K562 (cell line): Measurements from ENCODE around the gene CSF1. TPM values are rescaled to one million over a fixed set of nuclear protein-coding genes. Genes with fewer than 3 reads are reported as not detected.

Experiments
- ATAC-seq: fragments of 200-7000 bp; cut with Tn5 transposase; 3 replicates; pipeline ENCODE4 v1.9.1; 2020; ENCODE audit warnings: moderate library complexity
- BruUV-seq: library from RNA; stranded (reverse); fragments of 400-500 nt; replicated peaks from 2 replicates; lab custom pipeline; 2021; lab: Mats Ljungman, UMichigan
- CTCF ChIA-PET: fragments of 300-600 bp; formaldehyde crosslinking; extraction: SDS; loops from one replicate; lab custom pipeline; 2021; ENCODE audit warnings: low intra/inter-chr PET ratio; lab: Yijun Ruan, JAX
- POLR2A ChIA-PET: fragments of 300-600, 350-650 bp; sonication (Branson Sonifier 250); formaldehyde crosslinking; extraction: SDS; loops from one replicate; lab custom pipeline; 2021; ENCODE audit warnings: antibody characterized with exemption, inconsistent platforms; lab: Yijun Ruan, JAX
- DNase-seq, 4 experiments: peaks; one replicate each; pipeline versions ENCODE4 v3.0.0 to v3.0.0-alpha.2; 2011 to 2018; ENCODE audit warnings: low spot score in 3 of 4, mixed read lengths in 3 of 4; ENCODE audit errors: extremely low read depth in 1 of 4
- FAIRE-seq: peaks from 2 replicates; lab custom pipeline; 2011; peaks lifted over from hg19 to GRCh38; lab: Jason Lieb, UNC
- H2AFZ ChIP-seq: 2 replicates; pipeline ENCODE4 v1.6.0; 2011; ENCODE audit warnings: low read depth, low read length, control low read depth, inconsistent platforms
- H3K27ac ChIP-seq: fragments of 200-600 bp; 3 replicates; pipeline ENCODE4 v1.8.0; 2011; ENCODE audit warnings: low read depth, mild to moderate bottlenecking, control low read depth, inconsistent platforms, low read length, moderate library complexity, mixed read lengths; ENCODE audit errors: extremely low read depth
- H3K27me3 ChIP-seq, 2 experiments: fragments of 300-600 bp in 1 of 2; 2 replicates in 1 of 2; 3 replicates in 1 of 2; pipeline versions ENCODE4 v1.6.0 to v1.8.0; 2011; ENCODE audit warnings: inconsistent platforms in 2 of 2, low read length in 2 of 2, mild to moderate bottlenecking in 1 of 2, mixed read lengths in 1 of 2, moderate library complexity in 1 of 2; ENCODE audit not compliant: control insufficient read depth in 2 of 2, insufficient read depth in 2 of 2
- H3K36me3 ChIP-seq: fragments of 300-600 bp; 3 replicates; pipeline ENCODE4 v1.8.0; 2011; ENCODE audit warnings: mild to moderate bottlenecking, low read length, inconsistent platforms; ENCODE audit not compliant: control insufficient read depth, insufficient read depth
- H3K4me1 ChIP-seq, 2 experiments: fragments of 200-600 bp in 1 of 2; replicated peaks in 1 of 2; 2 replicates in 1 of 2; 3 replicates in 1 of 2; pipeline versions ENCODE4 v1.5.1 to v1.8.0; 2011; ENCODE audit warnings: inconsistent platforms in 2 of 2, low read length in 2 of 2, mild to moderate bottlenecking in 1 of 2, mixed read lengths in 1 of 2, moderate library complexity in 1 of 2; ENCODE audit not compliant: control insufficient read depth in 2 of 2, insufficient read depth in 2 of 2
- H3K4me2 ChIP-seq: 2 replicates; pipeline ENCODE4 v1.6.1; 2011; ENCODE audit warnings: low read length, control low read depth, inconsistent platforms, mixed read lengths; ENCODE audit not compliant: insufficient read depth
- H3K4me3 ChIP-seq: fragments of 200-600 bp; sonication (generic), shearing (Covaris generic); 2 replicates; pipeline ENCODE4 v1.5.1; 2016; ENCODE audit warnings: control low read depth, inconsistent platforms
- H3K79me2 ChIP-seq: fragments of 200-600 bp; 3 replicates; pipeline ENCODE4 v1.8.0; 2011; ENCODE audit warnings: low read length, inconsistent platforms; ENCODE audit not compliant: control insufficient read depth, insufficient read depth
- H3K9ac ChIP-seq, 2 experiments: 2 replicates each; pipeline versions ENCODE4 v1.6.0 to v1.6.1; 2011; ENCODE audit warnings: low read depth in 2 of 2, low read length in 2 of 2, control low read depth in 1 of 2, inconsistent platforms in 1 of 2, mild to moderate bottlenecking in 1 of 2, mixed read lengths in 1 of 2; ENCODE audit not compliant: insufficient read depth in 1 of 2
- H3K9me1 ChIP-seq: one replicate; pipeline ENCODE4 v1.6.0; 2011; ENCODE audit warnings: inconsistent platforms, mild to moderate bottlenecking, low read length, moderate library complexity; ENCODE audit not compliant: control insufficient read depth, insufficient read depth
- H3K9me3 ChIP-seq: replicated peaks from 2 replicates; pipeline ENCODE4 v1.5.1; 2011; ENCODE audit warnings: low read depth, low read length, inconsistent platforms; ENCODE audit not compliant: control insufficient read depth, insufficient read depth
- H4K20me1 ChIP-seq: replicated peaks from 2 replicates; pipeline ENCODE4 v1.6.1; 2011; ENCODE audit warnings: low read length, inconsistent platforms, mixed read lengths; ENCODE audit not compliant: control insufficient read depth, insufficient read depth
- CHD2 ChIP-seq: IDR thresholded peaks from 2 replicates; pipeline ENCODE4 v1.6.1; 2011; ENCODE audit warnings: low read depth, low read length
- ELF4 ChIP-seq: fragments of 450-650 bp; formaldehyde crosslinking; IDR thresholded peaks from 2 replicates; pipeline ENCODE4 v1.4.0; 2022; ENCODE audit warnings: missing genetic modification characterization
- ETV6 ChIP-seq, 3 experiments: fragments of 150-350 bp in 1 of 3; sonication (generic) in 1 of 3; formaldehyde crosslinking in 1 of 3; IDR thresholded peaks; 2 replicates each; pipeline versions ENCODE4 v1.6.1 to v1.8.0; 2014 to 2022; ENCODE audit warnings: borderline replicate concordance in 2 of 3, low read depth in 2 of 3, antibody characterized with exemption in 1 of 3, low read length in 1 of 3, mild to moderate bottlenecking in 1 of 3, missing genetic modification reagents in 1 of 3
- MIER1 ChIP-seq: fragments of 450-650 bp; IDR thresholded peaks from 2 replicates; pipeline ENCODE4 v1.6.1; 2016; ENCODE audit warnings: antibody characterized with exemption, mild to moderate bottlenecking, low read depth
- NFXL1 ChIP-seq: fragments of 450-650 bp; formaldehyde crosslinking; IDR thresholded peaks from 2 replicates; pipeline ENCODE4 v1.4.0; 2021; ENCODE audit warnings: mild to moderate bottlenecking
- PHB ChIP-seq: fragments of 250-450 bp; sonication (Bioruptor Pico); IDR thresholded peaks from 2 replicates; pipeline ENCODE4 v1.5.0; 2021
- ZNF184 ChIP-seq: sonication (generic); formaldehyde crosslinking; IDR thresholded peaks from 2 replicates; pipeline ENCODE4 v1.5.0; 2020; ENCODE audit warnings: missing genetic modification reagents
- ZNF57 ChIP-seq: fragments of 450-650 bp; formaldehyde crosslinking; IDR thresholded peaks from 2 replicates; pipeline ENCODE4 v1.4.0; 2020; ENCODE audit warnings: mild to moderate bottlenecking, moderate library complexity
- ZNF644 ChIP-seq: fragments of 200-800 bp; sonication (Bioruptor generic); IDR thresholded peaks from 2 replicates; pipeline ENCODE4 v1.6.1; 2016; ENCODE audit warnings: low read depth, missing genetic modification characterization, missing compliant biosample characterization
- WGBS: fragments of 100-300 bp; shearing (Covaris generic); methylation state at CpG from one replicate; pipeline ENCODE4 v1.1.6; 2016; ENCODE audit warnings: low coverage, mixed read lengths; ENCODE audit not compliant: insufficient coverage; ENCODE audit errors: missing lambda C conversion rate; 5-methylcytosine and 5-hydroxymethylcytosine counted together
- in situ Hi-C: fragments of 300-500 bp; cut with MboI; formaldehyde crosslinking; loops from 4 replicates; pipeline ENCODE4 v1.15.0; 2018; ENCODE audit warnings: inconsistent platforms, mixed read lengths
- intact Hi-C: fragments of 100-400 bp; cut with micrococcal nuclease; formaldehyde crosslinking; loops from 2 replicates; pipeline ENCODE4 v1.14.2; 2022
- polyA plus RNA-seq, 8 experiments: library from polyadenylated mRNA; depleted of rRNA in 4 of 8; stranded (reverse) in 5 of 8; unstranded in 3 of 8; fragments of >200 nt; fragmentation: Nextera tagmentation in 2 of 8; fragmentation: Illumina TruSeq in 1 of 8; extraction: Ambion mirVana in 2 of 8; extraction: Trizol in 1 of 8; gene quantifications; 2 replicates each; pipeline versions ENCODE4 v1.2.1 to v1.2.3, GENCODE V29; 2011 to 2014; ENCODE audit warnings: inconsistent platforms in 1 of 8, missing spikeins in 1 of 8
- total RNA-seq, 7 experiments: library from RNA; depleted of rRNA in 6 of 7; stranded (reverse); fragments of >200 nt in 6 of 7; fragmentation: Illumina TruSeq in 2 of 7; extraction: Trizol in 2 of 7; gene quantifications; 2 replicates each; pipeline versions ENCODE4 v1.2.1 to v1.2.3, GENCODE V29; 2011 to 2021; ENCODE audit warnings: low replicate concordance in 1 of 7
- TF ChIP-seq, protein P1 (sequence below): fragments of 200-600 bp; sonication (generic); IDR thresholded peaks from one replicate; pipeline ENCODE4 v1.6.1; 2012; ENCODE audit warnings: mild to moderate bottlenecking, low read depth, low read length, inconsistent platforms

The CSF1 gene
- total and polyA plus RNA-seq, 9 of the 15 experiments (the other 6 are each of a cell fraction or from before 2014, with no cell fraction given): 0.18 to 11.8 (median 2.8) TPM

DNA sequence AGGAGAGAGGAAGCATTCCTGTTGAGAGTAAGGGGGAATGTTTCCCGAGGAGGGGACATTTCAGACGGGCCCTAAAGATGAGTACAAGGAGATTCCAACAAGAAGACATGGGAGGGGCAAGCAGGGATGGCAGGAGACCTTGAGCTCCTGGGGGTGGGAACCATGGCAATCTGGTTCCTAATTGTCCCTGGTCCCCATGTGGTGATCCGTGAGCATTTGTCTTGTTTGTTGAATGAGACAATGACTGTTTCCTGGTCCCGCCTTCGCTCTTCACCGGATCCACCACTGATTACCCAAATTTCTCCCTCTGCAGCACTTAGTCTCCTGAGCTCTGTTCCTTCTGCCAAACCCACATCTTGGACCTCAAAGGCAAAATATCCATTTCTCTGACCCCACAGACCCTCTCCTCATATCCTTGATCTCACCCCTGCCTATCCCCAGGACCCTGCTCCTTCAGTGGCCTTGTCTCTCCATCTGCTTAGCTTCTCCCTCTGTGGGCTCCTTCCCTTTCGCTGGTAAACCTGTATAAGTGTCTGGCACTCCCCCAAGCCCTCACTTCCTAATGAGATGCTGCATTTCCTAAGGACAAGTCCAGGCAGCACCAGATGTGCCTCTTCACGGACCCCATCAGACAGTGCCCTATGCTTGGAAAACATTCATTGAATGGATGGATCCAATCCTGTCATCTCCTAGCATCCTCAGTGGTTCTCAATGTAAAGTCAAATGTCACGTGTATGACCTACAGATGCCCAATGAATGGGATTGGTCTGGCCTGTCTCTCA, 8.3 kb upstream of the CSF1 start:
- no peak for FAIRE-seq
- Histone ChIP-seq H3K27ac (peak overlapping the region; percentile 35; the same call in 2 of the 3 replicates), H3K9me1 (no peaks in the 10 kb centered on the region), H3K27me3 (no peaks in the 10 kb centered on the region), H3K4me3 (no peak overlapping the region), H3K79me2 (no peaks in the 10 kb centered on the region), H3K9me3 (no peaks in the 10 kb centered on the region), H3K4me1 (peaks cover 22 to 40% of the 10 kb centered on the region in 2 experiments), H3K9ac (no peak overlapping the region; a peak in 1 of 4 replicates), H3K4me2 (peak overlapping the region; percentile 5; the same call in 1 of the 2 replicates), H2AFZ (peak overlapping the region; percentile 42), H3K36me3 (no peaks in the 10 kb centered on the region), H4K20me1 (no peaks in the 10 kb centered on the region)
- ChIA-PET POLR2A (interaction anchor here (0.6 to 2.2 kb wide), 9 partner anchors 10 to 714 kb away, joined by 3 to 15 read pairs (median 5); no protein-coding TSS in a partner anchor), CTCF (no interaction called here)
- 60% methylated on average over 9 of the region's 9 CpGs for WGBS
- in situ Hi-C loops (no loop called here), intact Hi-C loops (no loop called here)
- DNase-seq: no peak
- ATAC-seq: no peak
- BruUV-seq: no TSS peak
- TF ChIP-seq MIER1 (no peak), PHB (CRISPR knock-in tag) (0 out of 2 replicates have a peak, but pooled peaks have one; percentile 52), ETV6 (IDR thresholded peaks at IDR 0.05; ENCODE audit: borderline replicate concordance in 1 of 2, low read depth in 2 of 2, low read length in 1 of 2) (no peak), ETV6 (CRISPR knock-in tag; IDR thresholded peaks at IDR 0.05; ENCODE audit: borderline replicate concordance) (no peak), ELF4 (0 out of 2 replicates have a peak, but pooled peaks have one; percentile 11), ZNF644 (tag) (peak; percentile 27; the same call in 1 of the 2 replicates), ZNF57 (CRISPR knock-in tag) (no peak), ZNF184 (no peak), NFXL1 (CRISPR knock-in tag) (peak; percentile 26; the same call in 1 of the 2 replicates), CHD2 (no peak)
- TF ChIP-seq, protein P1, sequence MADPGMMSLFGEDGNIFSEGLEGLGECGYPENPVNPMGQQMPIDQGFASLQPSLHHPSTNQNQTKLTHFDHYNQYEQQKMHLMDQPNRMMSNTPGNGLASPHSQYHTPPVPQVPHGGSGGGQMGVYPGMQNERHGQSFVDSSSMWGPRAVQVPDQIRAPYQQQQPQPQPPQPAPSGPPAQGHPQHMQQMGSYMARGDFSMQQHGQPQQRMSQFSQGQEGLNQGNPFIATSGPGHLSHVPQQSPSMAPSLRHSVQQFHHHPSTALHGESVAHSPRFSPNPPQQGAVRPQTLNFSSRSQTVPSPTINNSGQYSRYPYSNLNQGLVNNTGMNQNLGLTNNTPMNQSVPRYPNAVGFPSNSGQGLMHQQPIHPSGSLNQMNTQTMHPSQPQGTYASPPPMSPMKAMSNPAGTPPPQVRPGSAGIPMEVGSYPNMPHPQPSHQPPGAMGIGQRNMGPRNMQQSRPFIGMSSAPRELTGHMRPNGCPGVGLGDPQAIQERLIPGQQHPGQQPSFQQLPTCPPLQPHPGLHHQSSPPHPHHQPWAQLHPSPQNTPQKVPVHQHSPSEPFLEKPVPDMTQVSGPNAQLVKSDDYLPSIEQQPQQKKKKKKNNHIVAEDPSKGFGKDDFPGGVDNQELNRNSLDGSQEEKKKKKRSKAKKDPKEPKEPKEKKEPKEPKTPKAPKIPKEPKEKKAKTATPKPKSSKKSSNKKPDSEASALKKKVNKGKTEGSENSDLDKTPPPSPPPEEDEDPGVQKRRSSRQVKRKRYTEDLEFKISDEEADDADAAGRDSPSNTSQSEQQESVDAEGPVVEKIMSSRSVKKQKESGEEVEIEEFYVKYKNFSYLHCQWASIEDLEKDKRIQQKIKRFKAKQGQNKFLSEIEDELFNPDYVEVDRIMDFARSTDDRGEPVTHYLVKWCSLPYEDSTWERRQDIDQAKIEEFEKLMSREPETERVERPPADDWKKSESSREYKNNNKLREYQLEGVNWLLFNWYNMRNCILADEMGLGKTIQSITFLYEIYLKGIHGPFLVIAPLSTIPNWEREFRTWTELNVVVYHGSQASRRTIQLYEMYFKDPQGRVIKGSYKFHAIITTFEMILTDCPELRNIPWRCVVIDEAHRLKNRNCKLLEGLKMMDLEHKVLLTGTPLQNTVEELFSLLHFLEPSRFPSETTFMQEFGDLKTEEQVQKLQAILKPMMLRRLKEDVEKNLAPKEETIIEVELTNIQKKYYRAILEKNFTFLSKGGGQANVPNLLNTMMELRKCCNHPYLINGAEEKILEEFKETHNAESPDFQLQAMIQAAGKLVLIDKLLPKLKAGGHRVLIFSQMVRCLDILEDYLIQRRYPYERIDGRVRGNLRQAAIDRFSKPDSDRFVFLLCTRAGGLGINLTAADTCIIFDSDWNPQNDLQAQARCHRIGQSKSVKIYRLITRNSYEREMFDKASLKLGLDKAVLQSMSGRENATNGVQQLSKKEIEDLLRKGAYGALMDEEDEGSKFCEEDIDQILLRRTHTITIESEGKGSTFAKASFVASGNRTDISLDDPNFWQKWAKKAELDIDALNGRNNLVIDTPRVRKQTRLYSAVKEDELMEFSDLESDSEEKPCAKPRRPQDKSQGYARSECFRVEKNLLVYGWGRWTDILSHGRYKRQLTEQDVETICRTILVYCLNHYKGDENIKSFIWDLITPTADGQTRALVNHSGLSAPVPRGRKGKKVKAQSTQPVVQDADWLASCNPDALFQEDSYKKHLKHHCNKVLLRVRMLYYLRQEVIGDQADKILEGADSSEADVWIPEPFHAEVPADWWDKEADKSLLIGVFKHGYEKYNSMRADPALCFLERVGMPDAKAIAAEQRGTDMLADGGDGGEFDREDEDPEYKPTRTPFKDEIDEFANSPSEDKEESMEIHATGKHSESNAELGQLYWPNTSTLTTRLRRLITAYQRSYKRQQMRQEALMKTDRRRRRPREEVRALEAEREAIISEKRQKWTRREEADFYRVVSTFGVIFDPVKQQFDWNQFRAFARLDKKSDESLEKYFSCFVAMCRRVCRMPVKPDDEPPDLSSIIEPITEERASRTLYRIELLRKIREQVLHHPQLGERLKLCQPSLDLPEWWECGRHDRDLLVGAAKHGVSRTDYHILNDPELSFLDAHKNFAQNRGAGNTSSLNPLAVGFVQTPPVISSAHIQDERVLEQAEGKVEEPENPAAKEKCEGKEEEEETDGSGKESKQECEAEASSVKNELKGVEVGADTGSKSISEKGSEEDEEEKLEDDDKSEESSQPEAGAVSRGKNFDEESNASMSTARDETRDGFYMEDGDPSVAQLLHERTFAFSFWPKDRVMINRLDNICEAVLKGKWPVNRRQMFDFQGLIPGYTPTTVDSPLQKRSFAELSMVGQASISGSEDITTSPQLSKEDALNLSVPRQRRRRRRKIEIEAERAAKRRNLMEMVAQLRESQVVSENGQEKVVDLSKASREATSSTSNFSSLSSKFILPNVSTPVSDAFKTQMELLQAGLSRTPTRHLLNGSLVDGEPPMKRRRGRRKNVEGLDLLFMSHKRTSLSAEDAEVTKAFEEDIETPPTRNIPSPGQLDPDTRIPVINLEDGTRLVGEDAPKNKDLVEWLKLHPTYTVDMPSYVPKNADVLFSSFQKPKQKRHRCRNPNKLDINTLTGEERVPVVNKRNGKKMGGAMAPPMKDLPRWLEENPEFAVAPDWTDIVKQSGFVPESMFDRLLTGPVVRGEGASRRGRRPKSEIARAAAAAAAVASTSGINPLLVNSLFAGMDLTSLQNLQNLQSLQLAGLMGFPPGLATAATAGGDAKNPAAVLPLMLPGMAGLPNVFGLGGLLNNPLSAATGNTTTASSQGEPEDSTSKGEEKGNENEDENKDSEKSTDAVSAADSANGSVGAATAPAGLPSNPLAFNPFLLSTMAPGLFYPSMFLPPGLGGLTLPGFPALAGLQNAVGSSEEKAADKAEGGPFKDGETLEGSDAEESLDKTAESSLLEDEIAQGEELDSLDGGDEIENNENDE: no peak
